ENCODE measurements around the gene SLC38A11. TPM values are rescaled to one million over a fixed set of nuclear protein-coding genes. Genes with fewer than 3 reads are reported as not detected.

Gene SLC38A11
- total and polyA plus RNA-seq, 2 of the 13 experiments (the other 11 are each of a cell fraction or from before 2014, with no cell fraction given) = 14.0 to 14.3 TPM

DNA sequence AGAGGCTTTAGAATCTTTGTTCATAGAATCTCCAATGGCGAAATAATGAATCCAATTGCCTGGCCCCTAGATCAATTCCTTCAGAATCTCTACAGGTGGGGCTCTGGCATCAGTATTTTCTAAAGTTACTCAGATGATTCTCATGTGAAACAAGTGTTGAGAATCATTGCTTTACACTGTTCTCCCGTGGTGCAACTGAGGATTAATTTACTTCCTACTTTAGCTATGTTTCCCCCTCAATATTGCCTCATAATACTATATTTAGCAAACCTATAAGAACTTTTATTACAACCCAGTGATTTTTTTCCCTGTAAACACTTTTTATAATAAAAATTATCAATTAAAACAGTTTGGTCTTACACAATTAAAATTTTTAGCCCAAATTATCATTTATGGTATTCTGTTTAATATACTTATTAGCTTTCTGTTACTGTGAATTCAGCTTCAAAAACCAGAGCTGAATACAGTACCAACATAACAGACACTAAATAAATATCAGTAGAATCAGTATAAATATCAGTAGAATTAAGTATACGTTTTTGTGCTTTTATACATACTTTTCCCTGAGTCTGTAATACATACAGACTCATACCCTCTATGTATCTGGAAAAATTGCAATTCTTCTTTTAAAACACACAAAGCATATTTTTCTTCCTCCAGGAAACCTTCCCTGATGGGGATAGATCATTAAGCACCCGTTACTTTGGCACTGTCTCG is 20.8 kb downstream of the SLC38A11 start (continued):
- TF ChIP-seq ZHX2 (IDR thresholded peaks at IDR 0.05; ENCODE audit: low read depth) = no peak
- 0 out of 2 replicates have a peak, but pooled peaks have one; percentile 52 for TF ChIP-seq ZHX2 (CRISPR knock-in tag; IDR thresholded peaks at IDR 0.05; ENCODE audit: borderline replicate concordance)
- TF ChIP-seq, protein P1, sequence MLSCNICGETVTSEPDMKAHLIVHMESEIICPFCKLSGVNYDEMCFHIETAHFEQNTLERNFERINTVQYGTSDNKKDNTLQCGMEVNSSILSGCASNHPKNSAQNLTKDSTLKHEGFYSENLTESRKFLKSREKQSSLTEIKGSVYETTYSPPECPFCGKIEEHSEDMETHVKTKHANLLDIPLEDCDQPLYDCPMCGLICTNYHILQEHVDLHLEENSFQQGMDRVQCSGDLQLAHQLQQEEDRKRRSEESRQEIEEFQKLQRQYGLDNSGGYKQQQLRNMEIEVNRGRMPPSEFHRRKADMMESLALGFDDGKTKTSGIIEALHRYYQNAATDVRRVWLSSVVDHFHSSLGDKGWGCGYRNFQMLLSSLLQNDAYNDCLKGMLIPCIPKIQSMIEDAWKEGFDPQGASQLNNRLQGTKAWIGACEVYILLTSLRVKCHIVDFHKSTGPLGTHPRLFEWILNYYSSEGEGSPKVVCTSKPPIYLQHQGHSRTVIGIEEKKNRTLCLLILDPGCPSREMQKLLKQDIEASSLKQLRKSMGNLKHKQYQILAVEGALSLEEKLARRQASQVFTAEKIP (CRISPR knock-in tag; IDR thresholded peaks at IDR 0.05; ENCODE audit: borderline replicate concordance) = no peak
- TF ChIP-seq ARID2 (CRISPR knock-in tag; IDR thresholded peaks at IDR 0.05; ENCODE audit: borderline replicate concordance) = 0 out of 2 replicates have a peak, but pooled peaks have one; percentile 14
- TF ChIP-seq ARID4A (CRISPR knock-in tag; IDR thresholded peaks at IDR 0.05; ENCODE audit: borderline replicate concordance) = no peak; the same call in 1 of the 2 replicates
- TF ChIP-seq IKZF1 (IDR thresholded peaks at IDR 0.05) = no peak
- TF ChIP-seq RORA (CRISPR knock-in tag; IDR thresholded peaks at IDR 0.05) = peak; percentile 76; the same call in 1 of the 2 replicates
- TF ChIP-seq ZFAT (CRISPR knock-in tag; conservative IDR thresholded peaks at IDR 0.05) = no peak
- TF ChIP-seq YEATS2 (CRISPR knock-in tag; IDR thresholded peaks at IDR 0.05; ENCODE audit: borderline replicate concordance) = 0 out of 2 replicates have a peak, but pooled peaks have one; percentile 35
- TF ChIP-seq ZC3H4 (CRISPR knock-in tag; IDR thresholded peaks at IDR 0.05; ENCODE audit: borderline replicate concordance) = no peak
- TF ChIP-seq MIER3 (CRISPR knock-in tag; IDR thresholded peaks at IDR 0.05; ENCODE audit: borderline replicate concordance) = peak; percentile 55; the same call in 1 of the 2 replicates
- TF ChIP-seq ERF (CRISPR knock-in tag; IDR thresholded peaks at IDR 0.05) = peak; percentile 10; the same call in 1 of the 2 replicates
- no peak for TF ChIP-seq ZNF335 (CRISPR knock-in tag; IDR thresholded peaks at IDR 0.05)
- TF ChIP-seq, protein P2, sequence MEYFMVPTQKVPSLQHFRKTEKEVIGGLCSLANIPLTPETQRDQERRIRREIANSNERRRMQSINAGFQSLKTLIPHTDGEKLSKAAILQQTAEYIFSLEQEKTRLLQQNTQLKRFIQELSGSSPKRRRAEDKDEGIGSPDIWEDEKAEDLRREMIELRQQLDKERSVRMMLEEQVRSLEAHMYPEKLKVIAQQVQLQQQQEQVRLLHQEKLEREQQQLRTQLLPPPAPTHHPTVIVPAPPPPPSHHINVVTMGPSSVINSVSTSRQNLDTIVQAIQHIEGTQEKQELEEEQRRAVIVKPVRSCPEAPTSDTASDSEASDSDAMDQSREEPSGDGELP (IDR thresholded peaks at IDR 0.05; ENCODE audit: borderline replicate concordance, low read depth) = no peak
- no peak for TF ChIP-seq THAP11 (CRISPR knock-in tag; IDR thresholded peaks at IDR 0.05)
- no peak for TF ChIP-seq MTA1 (CRISPR knock-in tag; IDR thresholded peaks at IDR 0.05; ENCODE audit: borderline replicate concordance)
- no peak for TF ChIP-seq POLR2AphosphoS5 (IDR thresholded peaks at IDR 0.05; ENCODE audit: low read depth, low read length)

Measured in HepG2 (cell line).